MM.1S (cell line): ENCODE measurements around the gene LAMB2.

Experiments
- CTCF ChIP-seq: fragments of 300-600 bp; sonication (generic); IDR thresholded peaks from 2 replicates; pipeline ENCODE4 v1.5.1; 2016; ENCODE audit warnings: antibody characterized with exemption, low read length, mixed read lengths
- EZH2 ChIP-seq: fragments of 300-600 bp; sonication (generic); optimal IDR thresholded peaks from 2 replicates; pipeline ENCODE3; 2017; ENCODE audit warnings: low read depth, mild to moderate bottlenecking, antibody characterized with exemption, low read length, mixed read lengths
- EZH2phosphoT487 ChIP-seq: fragments of 300-600 bp; sonication (generic); IDR thresholded peaks from 2 replicates; pipeline ENCODE4 v1.6.1; 2018; ENCODE audit warnings: antibody characterized with exemption, low read length

- TF ChIP-seq EZH2 = no peak
- TF ChIP-seq CTCF = no peak
- TF ChIP-seq EZH2phosphoT487 = no peak
These were observed 39.7 kb upstream of the LAMB2 start for GRCh38 chr3:49172551-49173041.
